Transverse colon (tissue), 4 donors: Measurements from ENCODE around the gene RAB36.

Experiments used
- CTCF ChIP-seq, 5 experiments: fragments of 200-600 bp in 3 of 5; fragments of 450-650 bp in 2 of 5; sonication (generic) in 3 of 5; IDR thresholded peaks; 1 replicate in 2 of 5; 2 replicates in 3 of 5; pipeline ENCODE4 v1.5.1; 2016 to 2017; ENCODE audit warnings: antibody characterized with exemption in 5 of 5, inconsistent platforms in 3 of 5, mild to moderate bottlenecking in 2 of 5, moderate library complexity in 1 of 5
- EP300 ChIP-seq: sonication (generic); formaldehyde crosslinking; IDR thresholded peaks from one replicate; pipeline ENCODE4 v1.6.1; 2017; ENCODE audit warnings: antibody characterized with exemption, low read depth
- POLR2AphosphoS5 ChIP-seq, 3 donors: sonication (generic); formaldehyde crosslinking; IDR thresholded peaks; one replicate each; pipeline ENCODE4 v1.6.1; 2016; ENCODE audit warnings: antibody characterized with exemption in 3 of 3

DNA sequence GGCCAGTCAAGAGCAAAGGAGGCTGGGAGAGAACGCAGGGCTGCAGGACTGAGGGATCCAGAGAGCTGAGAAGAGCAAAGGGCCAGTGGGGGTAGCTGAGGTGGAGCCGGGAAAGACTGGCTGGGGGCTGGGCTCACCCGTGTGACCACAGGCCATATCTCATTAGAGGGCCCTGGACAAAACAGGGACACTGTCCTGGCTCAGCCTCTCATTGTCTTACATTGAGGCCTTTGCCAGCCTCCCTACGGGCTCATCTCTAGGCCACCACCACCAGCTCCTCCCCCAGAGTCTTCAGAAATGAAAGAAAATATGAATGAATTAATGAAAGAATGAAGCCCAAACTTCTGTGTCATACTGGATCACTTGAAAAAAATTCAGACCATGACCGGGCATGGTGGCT, 9.2 kb downstream of the RAB36 start:
- TF ChIP-seq POLR2AphosphoS5 (IDR thresholded peaks at IDR 0.05) (no peak), EP300 (no peak), CTCF (IDR thresholded peaks at IDR 0.05) (no peak)
